Skeletal muscle tissue (tissue), 4 donors: Measurements from ENCODE around the gene TXNDC16. TPM values are rescaled to one million over a fixed set of nuclear protein-coding genes. Genes with fewer than 3 reads are reported as not detected.

Source experiments
- H3K27ac ChIP-seq: one replicate; pipeline ENCODE4 v1.7.0; 2013; ENCODE audit warnings: mild to moderate bottlenecking, low read depth, low read length, inconsistent platforms
- H3K27me3 ChIP-seq, 3 donors: one replicate each; pipeline ENCODE4 v1.7.0; 2013; ENCODE audit warnings: low read length in 3 of 3; ENCODE audit not compliant: control insufficient read depth in 3 of 3, insufficient read depth in 3 of 3
- H3K36me3 ChIP-seq, 3 donors: one replicate each; pipeline ENCODE4 v1.7.0; 2013; ENCODE audit warnings: low read length in 3 of 3; ENCODE audit not compliant: control insufficient read depth in 3 of 3, insufficient read depth in 3 of 3
- H3K4me1 ChIP-seq, 3 donors: one replicate each; pipeline ENCODE4 v1.7.0; 2013; ENCODE audit warnings: low read length in 3 of 3, mild to moderate bottlenecking in 3 of 3; ENCODE audit not compliant: control insufficient read depth in 3 of 3, insufficient read depth in 3 of 3
- H3K4me3 ChIP-seq, 3 donors: one replicate each; pipeline ENCODE4 v1.7.0; 2013; ENCODE audit warnings: low read length in 3 of 3
- H3K9ac ChIP-seq, 3 donors: one replicate each; pipeline ENCODE4 v1.7.0; 2013; ENCODE audit warnings: low read length in 3 of 3, mild to moderate bottlenecking in 3 of 3, moderate library complexity in 2 of 3, low read depth in 1 of 3
- H3K9me3 ChIP-seq, 3 donors: one replicate each; pipeline ENCODE4 v1.7.0; 2013; ENCODE audit warnings: low read length in 3 of 3; ENCODE audit not compliant: control insufficient read depth in 3 of 3
- total RNA-seq: library from RNA; depleted of rRNA; stranded (reverse); fragments of >200 nt; gene quantifications from one replicate; pipeline ENCODE4 v1.2.3, GENCODE V29; 2014
- donor health status: Osteomylitis.

Gene TXNDC16
- total RNA-seq, 1 donor from 2014 or later: 7.3 TPM

GRCh38 chr14:52399921-52400595 is 152.2 kb downstream of the TXNDC16 start:
- no peaks in the 10 kb centered on the region for H3K4me1 ChIP-seq
- no peaks in the 10 kb centered on the region for H3K36me3 ChIP-seq
- no peak overlapping the region for H3K9ac ChIP-seq
- no peaks in the 10 kb centered on the region for H3K27me3 ChIP-seq
- H3K27ac ChIP-seq: no peak overlapping the region
- no peaks in the 10 kb centered on the region for H3K9me3 ChIP-seq
- no peak overlapping the region for H3K4me3 ChIP-seq

DNA sequence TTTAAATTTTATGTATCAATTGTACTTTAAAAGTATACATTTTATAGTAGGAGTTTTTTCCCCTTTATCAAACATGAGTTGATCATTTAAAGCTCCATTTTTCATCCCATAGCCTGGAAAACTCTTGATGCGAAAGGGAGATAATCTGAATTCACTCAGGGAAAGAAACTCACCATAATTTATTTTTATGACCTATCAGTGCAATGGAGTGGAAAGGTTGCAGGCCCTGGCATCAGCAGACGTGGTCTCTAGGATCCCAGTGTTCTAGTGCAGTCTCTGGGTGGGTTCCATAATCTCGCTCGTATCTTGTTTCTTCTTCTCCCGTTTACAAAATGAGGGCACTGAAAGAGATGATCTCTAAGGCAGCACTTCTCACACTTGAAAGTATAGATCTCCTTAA is 153.2 kb downstream of the TXNDC16 start:
- Histone ChIP-seq H3K4me3 (no peak overlapping the region), H3K36me3 (no peaks in the 10 kb centered on the region), H3K4me1 (no peaks in the 10 kb centered on the region), H3K27ac (no peak overlapping the region), H3K9me3 (no peaks in the 10 kb centered on the region), H3K9ac (no peak overlapping the region), H3K27me3 (no peaks in the 10 kb centered on the region)

- H3K36me3 ChIP-seq: no peaks in the 10 kb centered on the region
- H3K4me1 ChIP-seq: no peaks in the 10 kb centered on the region
- no peak overlapping the region for H3K4me3 ChIP-seq
- H3K27me3 ChIP-seq: no peaks in the 10 kb centered on the region
- H3K27ac ChIP-seq: no peak overlapping the region
- no peaks in the 10 kb centered on the region for H3K9me3 ChIP-seq
- H3K9ac ChIP-seq: no peak overlapping the region
These were observed 154.5 kb downstream of the TXNDC16 start for GRCh38 chr14:52397844-52398243.

- Histone ChIP-seq H3K9ac (no peak overlapping the region), H3K27ac (no peak overlapping the region), H3K4me1 (no peaks in the 10 kb centered on the region), H3K36me3 (no peaks in the 10 kb centered on the region), H3K9me3 (no peaks in the 10 kb centered on the region), H3K4me3 (no peak overlapping the region), H3K27me3 (no peaks in the 10 kb centered on the region)
These were observed 156.6 kb downstream of the TXNDC16 start for GRCh38 chr14:52395728-52396127.

GRCh38 chr14:52391881-52392615 is 160.3 kb downstream of the TXNDC16 start:
- Histone ChIP-seq H3K4me1 (no peaks in the 10 kb centered on the region), H3K27me3 (no peaks in the 10 kb centered on the region), H3K9ac (no peak overlapping the region), H3K4me3 (no peak overlapping the region), H3K9me3 (no peaks in the 10 kb centered on the region), H3K36me3 (no peaks in the 10 kb centered on the region), H3K27ac (no peak overlapping the region)

Other genes with a start within 250 kb of the TXNDC16 start
- gene PTGER2, start 238.2 kb downstream of the TXNDC16 start, total RNA-seq: 1.6 TPM
- gene GPR137C, start 331 bp upstream of the TXNDC16 start, total RNA-seq: 1.6 TPM
- gene ERO1A, start 143.1 kb upstream of the TXNDC16 start, total RNA-seq: 10.4 TPM
- 70.5 TPM for gene PSMC6, start 154.7 kb upstream of the TXNDC16 start, total RNA-seq
- gene STYX, start 177.7 kb upstream of the TXNDC16 start, total RNA-seq: 12.0 TPM
- 7.8 TPM for gene GNPNAT1, start 239.1 kb upstream of the TXNDC16 start, total RNA-seq